Stimulated activated CD8-positive, alpha-beta memory T cell treated with anti-CD3 and anti-CD28 coated beads, Interleukin-4, amount 100 ng/mL, for 4 hours (primary cell): ENCODE measurements around the gene EXOC8.

Source experiments
- DNase-seq, 2 donors: peaks; one replicate each; pipeline ENCODE4 v3.0.0-alpha.2; 2020; ENCODE audit warnings: low read depth in 2 of 2, low spot score in 1 of 2

The EXOC8 gene

DNA sequence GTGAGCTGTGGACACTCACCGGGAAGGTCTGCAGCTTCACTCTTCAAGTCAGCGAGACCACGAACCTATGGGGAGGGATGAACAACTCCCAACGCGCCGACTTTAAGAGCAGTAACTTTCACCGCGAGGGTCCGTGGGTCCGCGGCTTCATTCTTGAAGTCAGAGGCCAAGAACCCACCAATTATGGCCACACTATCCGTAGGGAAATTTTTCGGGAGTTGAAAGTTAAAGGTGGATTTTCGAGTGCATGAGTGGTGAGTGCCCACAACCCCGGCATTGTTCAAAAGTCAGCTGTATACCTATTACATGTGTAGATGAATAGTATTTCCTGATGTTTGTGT, 19.7 kb downstream of the EXOC8 start:
- no peak for DNase-seq

DNA sequence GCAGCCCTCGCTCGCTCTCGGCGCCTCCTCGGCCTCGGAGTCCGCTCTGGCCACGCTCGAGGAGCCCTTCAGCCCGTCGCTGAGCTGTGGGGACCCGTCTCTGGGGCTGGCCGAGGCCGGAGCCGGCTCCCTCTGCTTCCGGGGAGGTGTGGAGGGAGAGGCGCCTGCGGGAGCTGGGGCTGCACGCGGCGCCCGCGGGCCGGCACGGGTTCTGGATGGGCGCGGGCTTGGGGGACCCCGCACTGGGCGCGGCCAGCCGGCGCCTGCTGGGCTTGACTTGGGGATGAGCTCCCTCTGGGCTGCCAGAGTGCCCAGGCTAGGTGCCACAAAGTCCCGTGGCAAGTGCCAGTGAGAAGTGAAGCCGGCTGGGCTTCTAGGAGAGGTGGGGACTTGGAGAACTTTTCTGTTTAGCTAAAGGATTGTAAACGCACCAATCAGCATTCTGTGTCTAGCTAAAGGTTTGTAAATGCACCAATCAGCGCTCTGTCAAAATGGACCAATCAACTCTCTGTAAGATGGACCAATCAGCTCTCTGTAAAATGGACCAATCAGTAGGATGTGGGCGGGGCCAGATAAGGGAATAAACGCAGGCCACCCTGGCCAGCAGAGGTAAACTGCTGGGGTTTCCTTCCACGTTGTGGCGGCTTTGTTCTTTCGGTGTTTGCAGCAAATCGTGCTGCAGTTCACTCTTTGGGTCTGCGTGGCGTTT, 20.2 kb downstream of the EXOC8 start:
- no peak for DNase-seq

DNA sequence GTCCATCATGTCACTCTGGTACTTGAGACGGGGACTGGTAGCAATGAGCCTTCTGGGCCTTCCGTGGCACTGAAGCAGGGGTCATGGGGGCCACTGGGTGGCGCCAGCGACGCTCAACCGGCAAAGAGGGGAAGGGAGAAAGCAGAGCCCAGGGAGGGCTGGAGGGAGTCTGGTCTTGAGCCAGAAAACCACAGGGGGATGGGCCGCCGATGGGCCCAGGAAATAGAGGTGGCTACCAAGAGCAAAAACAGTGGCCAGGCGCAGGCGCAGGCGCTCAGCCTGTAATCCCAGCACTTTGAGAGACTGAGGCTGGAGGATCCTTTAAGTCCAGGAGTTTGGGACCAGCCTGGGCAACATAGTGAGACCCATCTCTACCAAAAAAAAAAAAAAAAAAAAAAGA, 21.8 kb downstream of the EXOC8 start:
- DNase-seq, result no peak

- no peak for DNase-seq
Observed at GRCh38 chr1:231313661-231314060, 24.0 kb downstream of the EXOC8 start.

DNA sequence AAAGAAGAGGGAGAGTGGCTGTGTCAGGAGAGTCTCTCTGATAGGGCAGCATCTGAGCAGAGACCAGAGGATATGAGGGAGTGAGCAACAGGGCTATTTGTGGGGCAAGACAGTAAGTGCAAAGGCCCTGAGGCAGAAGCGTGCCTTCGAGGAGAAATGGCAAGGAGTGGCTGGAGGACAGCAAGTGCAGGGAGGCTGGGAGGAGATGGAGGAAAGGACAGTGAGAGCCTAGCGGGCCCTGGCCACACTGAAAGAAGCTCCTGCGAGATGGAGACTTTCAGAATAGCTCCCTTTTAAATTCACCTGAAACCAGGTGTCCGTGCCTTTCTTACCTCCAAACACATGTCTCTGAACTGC, 25.2 kb downstream of the EXOC8 start:
- no peak for DNase-seq

GRCh38 chr1:231311720-231312431, 25.8 kb downstream of the EXOC8 start:
- DNase-seq, result no peak

DNA sequence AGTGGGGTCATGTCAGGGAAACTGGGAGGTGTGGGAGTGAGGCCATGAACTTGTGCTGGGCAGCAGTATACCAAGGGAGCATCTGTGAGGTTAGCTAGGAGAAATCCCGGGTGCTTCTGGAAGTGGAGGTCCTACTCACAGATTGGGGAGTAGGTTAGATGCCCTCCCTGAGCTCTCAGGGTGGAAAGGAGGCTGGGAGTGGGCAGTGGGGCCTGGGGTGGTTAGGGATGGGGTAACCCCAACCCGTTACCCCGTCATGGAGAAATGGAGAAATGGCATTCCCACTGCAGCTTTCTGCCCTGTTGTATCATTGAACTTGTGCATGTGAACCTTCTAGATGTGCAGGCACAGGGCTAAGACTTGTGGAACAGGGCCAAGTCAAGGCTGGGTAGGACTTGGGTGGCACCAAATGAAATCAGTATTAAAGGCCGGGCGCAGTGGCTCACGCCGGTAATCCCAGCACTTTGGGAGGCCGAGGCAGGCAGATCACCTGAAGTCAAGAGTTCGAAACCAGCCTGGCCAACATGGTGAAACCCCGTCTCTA, 27.2 kb downstream of the EXOC8 start:
- DNase-seq, result no peak

DNA sequence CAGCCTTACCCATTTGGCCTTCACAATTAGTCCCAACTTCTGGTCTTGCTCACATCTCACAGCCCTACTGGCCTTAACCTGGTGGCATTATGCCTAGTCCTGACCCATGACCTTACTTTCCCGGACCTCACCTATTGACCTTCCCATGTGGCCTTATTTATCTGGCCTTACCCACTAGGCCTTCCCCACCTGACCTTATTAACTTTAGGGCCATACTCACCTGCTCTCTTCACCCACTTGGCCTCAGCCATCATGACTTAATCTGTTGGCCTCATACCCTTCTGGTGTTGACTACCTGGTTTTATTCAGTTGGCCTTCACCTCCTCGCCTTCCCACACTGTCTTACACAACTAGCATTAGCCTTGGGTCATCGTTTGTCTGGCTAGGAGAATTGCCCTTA, 35.7 kb downstream of the EXOC8 start:
- no peak for DNase-seq

DNA sequence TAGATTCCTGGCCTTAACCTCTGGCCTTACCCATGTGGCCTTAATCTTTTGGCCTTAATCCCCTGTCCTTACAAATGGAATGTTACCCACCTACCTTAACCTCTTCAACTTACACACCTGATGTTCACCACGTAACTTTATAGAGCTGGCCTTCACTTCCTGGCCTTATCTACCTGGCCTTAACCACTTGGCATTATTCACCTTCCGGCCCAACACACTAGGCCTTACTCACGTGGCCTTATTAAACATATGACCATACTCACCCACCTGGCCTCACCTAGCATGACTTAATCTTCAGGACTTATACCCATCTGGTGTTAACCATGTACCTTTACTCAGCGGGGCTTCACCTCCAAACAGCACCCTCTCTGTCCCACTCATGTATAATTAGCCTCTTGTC, 41.7 kb downstream of the EXOC8 start:
- no peak for DNase-seq

- DNase-seq, result no peak
Observed at GRCh38 chr1:231286603-231287002, 51.0 kb downstream of the EXOC8 start.

- no peak for DNase-seq
Observed at GRCh38 chr1:231284441-231284840, 53.2 kb downstream of the EXOC8 start.
